Left lung (tissue), 10 donors: Measurements from ENCODE around the gene KMT5B. TPM values are rescaled to one million over a fixed set of nuclear protein-coding genes. Genes with fewer than 3 reads are reported as not detected.
"Not testable (repeated sequence)": the region's sequence is repeated elsewhere in the genome, so short reads cannot be mapped to it uniquely, and the experiment has no call there.

Experiments
- ATAC-seq: fragments of 200-7000 bp; cut with Tn5 transposase; one replicate; pipeline ENCODE4 v1.9.1; 2020; ENCODE audit warnings: moderate library complexity
- DNase-seq, 4 donors: peaks; one replicate each; pipeline ENCODE4 v3.0.0-alpha.2; 2013 to 2020
- H3K27ac ChIP-seq, 2 donors: fragments of 200-600 bp; sonication (generic) in 1 of 2; one replicate each; pipeline versions ENCODE4 v1.5.0 to v1.8.0; 2020 to 2021
- H3K27me3 ChIP-seq, 2 donors: fragments of 200-600 bp; sonication (generic) in 1 of 2; one replicate each; pipeline versions ENCODE4 v1.5.0 to v1.8.0; 2020 to 2021
- H3K36me3 ChIP-seq, 2 donors: fragments of 200-600 bp; sonication (generic) in 1 of 2; one replicate each; pipeline versions ENCODE4 v1.5.0 to v1.8.0; 2020 to 2021
- H3K4me1 ChIP-seq, 2 donors: fragments of 200-600 bp; one replicate each; pipeline ENCODE4 v1.8.0; 2021
- H3K4me3 ChIP-seq, 2 donors: fragments of 200-600 bp; sonication (generic) in 1 of 2; one replicate each; pipeline versions ENCODE4 v1.5.0 to v1.8.0; 2020 to 2021; ENCODE audit warnings: mild to moderate bottlenecking in 1 of 2
- H3K9me3 ChIP-seq, 2 donors: fragments of 200-600 bp; sonication (generic) in 1 of 2; one replicate each; pipeline versions ENCODE4 v1.5.0 to v1.8.0; 2020 to 2021
- intact Hi-C, 2 donors: fragments of 100-400 bp; cut with DNase I; formaldehyde crosslinking; loops; one replicate each; pipeline versions ENCODE4 v1.11.2 to v1.14.2; 2022
- polyA plus RNA-seq, 6 donors: library from polyadenylated mRNA; unstranded; fragments of 120-200 nt; gene quantifications; one replicate each; pipeline ENCODE4 v1.2.1, GENCODE V29; 2013; ENCODE audit not compliant: insufficient read length in 6 of 6
- total RNA-seq, 2 donors: library from RNA; stranded (reverse); fragmentation: NEBNext Ultra II Directional; extraction: Animal tissue kit (Norgen Biotek cat#: 25700); gene quantifications; one replicate each; pipeline ENCODE4 v1.2.1, GENCODE V29; 2021
- TF ChIP-seq, protein P1 (sequence below), 2 donors: fragments of 200-600 bp; sonication (generic) in 1 of 2; IDR thresholded peaks; one replicate each; pipeline versions ENCODE4 v1.5.0 to v1.8.0; 2021; ENCODE audit warnings: antibody characterized with exemption in 2 of 2
- donor health status: DM: no; HTN: yes; CAD: no.
- donor health status: DM: no; HTN: no; CAD: no.

Gene KMT5B
- total and polyA plus RNA-seq, 8 donors: 36.0 to 91.7 (median 86.4) TPM

DNA sequence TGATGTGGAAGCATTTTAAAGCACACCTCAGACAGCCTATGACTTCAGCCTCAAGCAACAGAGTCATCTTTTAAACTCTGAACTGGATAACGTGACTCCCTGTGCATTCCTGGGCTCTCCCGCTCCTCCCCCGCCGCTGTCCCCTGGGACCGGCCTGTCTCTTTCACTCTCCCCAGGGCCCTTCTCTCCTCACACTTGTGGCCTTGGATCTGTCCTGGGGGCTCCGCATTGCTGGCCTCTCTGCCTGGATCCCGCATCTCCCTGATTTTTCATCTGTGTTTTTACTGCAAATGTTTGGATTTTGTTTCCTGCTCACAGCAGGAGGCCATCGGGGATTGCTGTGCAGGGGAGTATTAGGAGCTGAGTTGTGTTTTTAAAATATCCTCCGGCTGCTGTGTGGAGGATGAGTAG is 43.2 kb upstream of the KMT5B start:
- Histone ChIP-seq H3K4me1 (peaks cover 6 to 11% of the 10 kb centered on the region in 2 donors), H3K27ac (no peak overlapping the region), H3K36me3 (peaks cover 0 to 8% of the 10 kb centered on the region in 2 donors), H3K27me3 (no peaks in the 10 kb centered on the region), H3K9me3 (no peaks in the 10 kb centered on the region), H3K4me3 (no peak overlapping the region)
- TF ChIP-seq, protein P1, sequence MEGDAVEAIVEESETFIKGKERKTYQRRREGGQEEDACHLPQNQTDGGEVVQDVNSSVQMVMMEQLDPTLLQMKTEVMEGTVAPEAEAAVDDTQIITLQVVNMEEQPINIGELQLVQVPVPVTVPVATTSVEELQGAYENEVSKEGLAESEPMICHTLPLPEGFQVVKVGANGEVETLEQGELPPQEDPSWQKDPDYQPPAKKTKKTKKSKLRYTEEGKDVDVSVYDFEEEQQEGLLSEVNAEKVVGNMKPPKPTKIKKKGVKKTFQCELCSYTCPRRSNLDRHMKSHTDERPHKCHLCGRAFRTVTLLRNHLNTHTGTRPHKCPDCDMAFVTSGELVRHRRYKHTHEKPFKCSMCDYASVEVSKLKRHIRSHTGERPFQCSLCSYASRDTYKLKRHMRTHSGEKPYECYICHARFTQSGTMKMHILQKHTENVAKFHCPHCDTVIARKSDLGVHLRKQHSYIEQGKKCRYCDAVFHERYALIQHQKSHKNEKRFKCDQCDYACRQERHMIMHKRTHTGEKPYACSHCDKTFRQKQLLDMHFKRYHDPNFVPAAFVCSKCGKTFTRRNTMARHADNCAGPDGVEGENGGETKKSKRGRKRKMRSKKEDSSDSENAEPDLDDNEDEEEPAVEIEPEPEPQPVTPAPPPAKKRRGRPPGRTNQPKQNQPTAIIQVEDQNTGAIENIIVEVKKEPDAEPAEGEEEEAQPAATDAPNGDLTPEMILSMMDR (IDR thresholded peaks at IDR 0.05): no peak
- ATAC-seq (no peak), DNase-seq (no peak)
- intact Hi-C loops: loop anchor here in 1 of 2 donors (5.0 kb wide), 2 partner anchors 41 to 191 kb away; no protein-coding TSS in a partner anchor

- Histone ChIP-seq H3K36me3 (no peaks in the 10 kb centered on the region), H3K27ac (no peak overlapping the region), H3K9me3 (no peaks in the 10 kb centered on the region), H3K4me1 (peaks cover 6 to 11% of the 10 kb centered on the region in 2 donors), H3K27me3 (no peaks in the 10 kb centered on the region), H3K4me3 (no peak overlapping the region)
- intact Hi-C loops: loop anchor here in 1 of 2 donors (5.0 kb wide), 2 partner anchors 42 to 192 kb away; no protein-coding TSS in a partner anchor
- DNase-seq (no peak), ATAC-seq (no peak)
- TF ChIP-seq, protein P1 (IDR thresholded peaks at IDR 0.05): no peak
These were observed 42.4 kb upstream of the KMT5B start for GRCh38 chr11:68255526-68255925.

- Histone ChIP-seq H3K36me3 (no peaks in the 10 kb centered on the region), H3K27ac (no peak overlapping the region), H3K4me3 (no peak overlapping the region), H3K9me3 (no peaks in the 10 kb centered on the region), H3K4me1 (peaks cover 6 to 11% of the 10 kb centered on the region in 2 donors), H3K27me3 (no peaks in the 10 kb centered on the region)
- ATAC-seq (no peak), DNase-seq (no peak)
- intact Hi-C loops: no loop called here
- TF ChIP-seq, protein P1 (IDR thresholded peaks at IDR 0.05): no peak
These were observed 41.3 kb upstream of the KMT5B start for GRCh38 chr11:68254421-68254820.

DNA sequence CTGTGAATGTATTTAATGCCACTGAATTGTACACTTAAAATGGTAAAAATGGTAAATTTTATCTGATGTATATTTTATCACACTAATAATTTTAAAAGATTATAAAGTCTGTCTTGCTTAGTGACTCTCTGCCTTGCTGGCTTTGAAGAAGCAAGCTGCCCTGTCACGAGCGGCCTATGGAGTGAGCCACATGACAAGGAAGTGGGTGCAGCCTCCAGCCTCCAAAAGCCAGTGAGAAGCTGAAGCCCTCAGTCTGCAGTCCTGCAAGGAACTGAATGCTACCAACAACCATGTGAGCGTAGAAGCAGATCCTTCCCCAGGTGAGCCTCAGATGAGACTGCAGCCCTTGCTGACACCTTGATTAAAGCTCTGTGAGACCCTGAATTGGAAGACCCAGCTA is 38.7 kb upstream of the KMT5B start:
- Histone ChIP-seq H3K4me3 (no peak overlapping the region), H3K27ac (no peak overlapping the region), H3K4me1 (no peaks in the 10 kb centered on the region), H3K27me3 (no peaks in the 10 kb centered on the region), H3K36me3 (no peaks in the 10 kb centered on the region), H3K9me3 (peaks cover 0 to 2% of the 10 kb centered on the region in 2 donors)
- TF ChIP-seq, protein P1 (IDR thresholded peaks at IDR 0.05): no peak
- intact Hi-C loops: no loop called here
- no peak for ATAC-seq
- peak in 1 of 4 donors; percentile 47 for DNase-seq

DNA sequence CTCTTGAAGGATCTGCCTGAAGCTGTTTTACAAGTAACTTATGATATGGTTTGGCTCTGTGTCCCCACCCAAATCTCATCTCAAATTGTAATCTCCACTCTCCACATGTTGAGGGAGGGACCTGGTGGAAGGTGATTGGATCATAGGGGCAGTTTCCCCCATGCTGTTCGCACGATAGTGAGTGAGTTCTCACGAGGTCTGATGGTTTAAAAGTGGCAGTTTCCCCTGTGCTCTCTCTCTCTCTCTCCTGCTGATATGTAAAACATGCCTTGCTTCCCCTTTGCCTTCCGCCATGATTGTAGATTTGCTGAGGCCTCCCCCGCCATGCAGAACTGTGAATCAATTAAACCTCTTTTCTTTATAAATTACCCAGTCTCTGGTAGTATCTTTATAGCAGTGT is 31.8 kb upstream of the KMT5B start:
- H3K27me3 ChIP-seq, intact Hi-C loops: not testable (repeated sequence)

GRCh38 chr11:68243847-68244246 is 30.8 kb upstream of the KMT5B start:
- H3K4me1 ChIP-seq, DNase-seq, H3K27me3 ChIP-seq, H3K36me3 ChIP-seq, H3K4me3 ChIP-seq, intact Hi-C loops, ATAC-seq, H3K27ac ChIP-seq, H3K9me3 ChIP-seq: not testable (repeated sequence)

More for the DNA sequence above, 31.8 kb upstream of the KMT5B start:
- DNase-seq, H3K27ac ChIP-seq, H3K9me3 ChIP-seq, H3K36me3 ChIP-seq, H3K4me1 ChIP-seq, H3K4me3 ChIP-seq, ATAC-seq: not testable (repeated sequence)
